DOHH2 (cell line): ENCODE data around the gene PREX1.

Experiments used
- H3F3A ChIP-seq: fragments of 200-600 bp; sonication (generic), shearing (Covaris generic); 2 replicates; pipeline ENCODE4 v1.6.0; 2016; ENCODE audit warnings: antibody characterized with exemption, mild to moderate bottlenecking; ENCODE audit not compliant: control insufficient read depth, insufficient read depth
- H3K27ac ChIP-seq: fragments of 200-600 bp; sonication (generic); 2 replicates; pipeline ENCODE4 v1.5.1; 2014; ENCODE audit warnings: low read depth, mild to moderate bottlenecking, low read length, moderate library complexity
- H3K27me3 ChIP-seq: fragments of 200-600 bp; sonication (generic); 2 replicates; pipeline ENCODE4 v1.6.1; 2014; ENCODE audit warnings: mild to moderate bottlenecking, low read length, mixed read lengths; ENCODE audit not compliant: control insufficient read depth
- H3K36me3 ChIP-seq: fragments of 200-600 bp; sonication (generic); 2 replicates; pipeline ENCODE4 v1.6.1; 2014; ENCODE audit warnings: mild to moderate bottlenecking, low read length, moderate library complexity, mixed read lengths; ENCODE audit not compliant: control insufficient read depth
- H3K4me1 ChIP-seq: fragments of 200-600 bp; sonication (generic); 2 replicates; pipeline ENCODE4 v1.6.1; 2014; ENCODE audit warnings: mild to moderate bottlenecking, low read length, mixed read lengths; ENCODE audit not compliant: control insufficient read depth
- H3K4me2 ChIP-seq: fragments of 200-600 bp; sonication (generic); 2 replicates; pipeline ENCODE4 v1.6.0; 2014; ENCODE audit warnings: mild to moderate bottlenecking, low read length, moderate library complexity
- H3K4me3 ChIP-seq: fragments of 200-600 bp; sonication (generic); 2 replicates; pipeline ENCODE4 v1.5.1; 2014; ENCODE audit warnings: mild to moderate bottlenecking, low read length, mixed read lengths
- H3K79me2 ChIP-seq: fragments of 200-600 bp; sonication (generic); 2 replicates; pipeline ENCODE4 v1.6.1; 2014; ENCODE audit warnings: mild to moderate bottlenecking, low read length, mixed read lengths; ENCODE audit not compliant: control insufficient read depth
- H3K9me2 ChIP-seq: fragments of 200-600 bp; sonication (generic); replicated peaks from 2 replicates; pipeline ENCODE4 v1.6.1; 2014; ENCODE audit warnings: mild to moderate bottlenecking, low read length, mixed read lengths; ENCODE audit not compliant: control insufficient read depth
- H3K9me3 ChIP-seq: fragments of 200-600 bp; sonication (generic); 2 replicates; pipeline ENCODE4 v1.6.1; 2014; ENCODE audit warnings: antibody characterized with exemption, low read length, mixed read lengths; ENCODE audit not compliant: control insufficient read depth, insufficient read depth
- H4K20me1 ChIP-seq: fragments of 200-600 bp; sonication (generic); 2 replicates; pipeline ENCODE4 v1.6.0; 2014; ENCODE audit warnings: low read depth, mild to moderate bottlenecking, antibody characterized with exemption, low read length, moderate library complexity; ENCODE audit not compliant: control insufficient read depth, insufficient read depth
- EZH2phosphoT487 ChIP-seq: fragments of 200-600 bp; sonication (generic); IDR thresholded peaks from 2 replicates; pipeline ENCODE4 v1.6.1; 2017; ENCODE audit warnings: borderline replicate concordance, mild to moderate bottlenecking, antibody characterized with exemption, low read length, moderate library complexity, mixed read lengths
- TF ChIP-seq, protein P1 (sequence below): fragments of 200-600 bp; sonication (generic); IDR thresholded peaks from one replicate; pipeline ENCODE4 v1.5.1; 2014; ENCODE audit warnings: antibody characterized with exemption, mild to moderate bottlenecking, low read depth, low read length; ENCODE audit not compliant: poor library complexity, severe bottlenecking

The PREX1 gene

DNA sequence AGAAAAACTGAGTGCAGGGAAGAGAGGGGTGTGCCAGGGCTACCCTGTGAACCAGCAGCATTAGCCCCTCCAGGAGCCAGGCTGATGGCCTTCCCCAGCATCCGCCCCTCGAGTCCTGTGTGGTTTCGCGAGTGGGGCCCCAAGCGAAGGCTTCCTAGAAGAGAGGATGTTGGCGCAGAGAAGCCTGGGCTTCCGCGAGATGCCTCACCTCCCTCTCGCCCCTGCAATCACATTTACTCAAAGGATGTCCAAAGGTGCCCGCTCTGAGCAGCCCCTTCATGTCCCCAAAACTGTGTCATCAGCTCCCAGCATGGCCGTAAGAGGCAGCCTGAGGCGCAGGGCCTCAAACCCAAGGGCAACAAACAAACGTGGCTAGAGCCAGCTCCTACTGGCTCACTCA lies 111.7 kb downstream of the PREX1 start:
- no peaks in the 10 kb centered on the region for H3K27me3 ChIP-seq
- no peak overlapping the region for H3K27ac ChIP-seq
- no peaks in the 10 kb centered on the region for H4K20me1 ChIP-seq
- H3K4me3 ChIP-seq = no peak overlapping the region
- no peaks in the 10 kb centered on the region for H3F3A ChIP-seq
- H3K79me2 ChIP-seq = no peaks in the 10 kb centered on the region
- H3K9me2 ChIP-seq = no peaks in the 10 kb centered on the region
- no peaks in the 10 kb centered on the region for H3K36me3 ChIP-seq
- peaks cover 46% of the 10 kb centered on the region for H3K4me1 ChIP-seq
- H3K9me3 ChIP-seq = no peaks in the 10 kb centered on the region
- TF ChIP-seq EZH2phosphoT487 = no peak
- TF ChIP-seq, protein P1, sequence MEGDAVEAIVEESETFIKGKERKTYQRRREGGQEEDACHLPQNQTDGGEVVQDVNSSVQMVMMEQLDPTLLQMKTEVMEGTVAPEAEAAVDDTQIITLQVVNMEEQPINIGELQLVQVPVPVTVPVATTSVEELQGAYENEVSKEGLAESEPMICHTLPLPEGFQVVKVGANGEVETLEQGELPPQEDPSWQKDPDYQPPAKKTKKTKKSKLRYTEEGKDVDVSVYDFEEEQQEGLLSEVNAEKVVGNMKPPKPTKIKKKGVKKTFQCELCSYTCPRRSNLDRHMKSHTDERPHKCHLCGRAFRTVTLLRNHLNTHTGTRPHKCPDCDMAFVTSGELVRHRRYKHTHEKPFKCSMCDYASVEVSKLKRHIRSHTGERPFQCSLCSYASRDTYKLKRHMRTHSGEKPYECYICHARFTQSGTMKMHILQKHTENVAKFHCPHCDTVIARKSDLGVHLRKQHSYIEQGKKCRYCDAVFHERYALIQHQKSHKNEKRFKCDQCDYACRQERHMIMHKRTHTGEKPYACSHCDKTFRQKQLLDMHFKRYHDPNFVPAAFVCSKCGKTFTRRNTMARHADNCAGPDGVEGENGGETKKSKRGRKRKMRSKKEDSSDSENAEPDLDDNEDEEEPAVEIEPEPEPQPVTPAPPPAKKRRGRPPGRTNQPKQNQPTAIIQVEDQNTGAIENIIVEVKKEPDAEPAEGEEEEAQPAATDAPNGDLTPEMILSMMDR = no peak
- H3K4me2 ChIP-seq = no peak overlapping the region

DNA sequence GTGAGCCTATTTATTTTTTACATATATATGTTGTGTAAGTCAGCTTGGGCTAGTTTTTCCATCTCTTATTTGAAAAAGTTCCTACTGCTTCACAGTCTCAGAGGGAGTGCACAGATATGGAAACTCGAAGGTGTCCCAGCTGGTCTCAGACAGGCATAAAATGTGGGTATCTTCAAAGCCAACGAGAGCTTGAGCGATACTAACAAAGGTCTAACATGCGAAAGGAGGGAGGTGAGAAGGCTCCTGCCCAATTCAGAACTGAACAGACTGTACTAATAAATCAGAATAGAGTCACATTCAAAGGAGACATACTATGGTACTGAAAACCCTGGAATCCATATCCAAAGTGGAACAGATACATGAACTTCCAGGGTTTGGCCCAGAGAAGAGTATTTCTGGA lies 113.0 kb downstream of the PREX1 start:
- H3K79me2 ChIP-seq = no peaks in the 10 kb centered on the region
- H3K9me3 ChIP-seq = no peaks in the 10 kb centered on the region
- no peaks in the 10 kb centered on the region for H4K20me1 ChIP-seq
- no peak overlapping the region for H3K4me3 ChIP-seq
- no peak overlapping the region for H3K4me2 ChIP-seq
- H3F3A ChIP-seq = no peaks in the 10 kb centered on the region
- H3K27ac ChIP-seq = no peak overlapping the region
- H3K36me3 ChIP-seq = no peaks in the 10 kb centered on the region
- no peaks in the 10 kb centered on the region for H3K9me2 ChIP-seq
- peaks cover 40% of the 10 kb centered on the region for H3K4me1 ChIP-seq
- TF ChIP-seq EZH2phosphoT487 = no peak
- TF ChIP-seq, protein P1 = no peak
- H3K27me3 ChIP-seq = no peaks in the 10 kb centered on the region

DNA sequence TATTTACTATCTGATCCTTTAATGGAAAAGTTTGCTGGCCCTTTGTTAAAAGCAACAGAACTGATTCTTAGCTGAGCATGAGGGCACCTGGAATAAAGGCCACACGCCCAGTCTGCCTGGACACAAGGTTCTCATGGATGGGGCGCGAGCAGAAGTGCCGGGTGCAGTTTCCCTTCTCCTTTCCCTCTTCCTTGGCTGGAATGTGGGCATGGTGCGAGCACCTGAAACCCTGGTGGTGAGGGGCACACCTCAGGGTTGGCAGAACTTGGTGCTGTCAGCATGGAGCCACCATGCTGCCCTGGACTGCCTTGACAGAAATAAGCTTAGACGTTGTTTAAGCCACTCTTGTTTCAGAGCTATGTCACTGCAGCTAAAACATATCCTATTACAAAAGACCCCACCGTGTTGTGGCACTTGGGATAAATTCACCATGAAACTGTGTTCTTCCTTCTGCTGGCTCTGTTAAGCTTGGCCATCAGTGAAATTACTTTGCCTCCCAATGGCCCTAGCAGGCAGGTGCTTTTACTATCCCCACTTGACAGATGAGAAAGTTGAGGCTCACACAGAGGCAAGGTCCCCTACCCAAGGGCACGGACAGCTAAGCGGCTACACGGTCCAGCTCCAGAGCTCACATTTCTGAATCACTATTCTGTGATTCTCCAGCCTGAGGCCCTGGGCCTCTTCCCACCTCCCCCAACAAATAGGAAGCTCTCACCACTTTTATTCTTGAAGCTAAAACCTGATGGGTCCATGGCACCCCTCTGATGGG lies 115.9 kb downstream of the PREX1 start:
- Histone ChIP-seq H3K4me3 (no peak overlapping the region), H3K4me2 (no peak overlapping the region), H4K20me1 (no peaks in the 10 kb centered on the region), H3K36me3 (no peaks in the 10 kb centered on the region), H3K27me3 (no peaks in the 10 kb centered on the region), H3K27ac (no peak overlapping the region), H3K4me1 (peaks cover 12% of the 10 kb centered on the region), H3K9me2 (no peaks in the 10 kb centered on the region), H3K79me2 (no peaks in the 10 kb centered on the region), H3F3A (no peaks in the 10 kb centered on the region), H3K9me3 (no peaks in the 10 kb centered on the region)
- TF ChIP-seq EZH2phosphoT487 = no peak

DNA sequence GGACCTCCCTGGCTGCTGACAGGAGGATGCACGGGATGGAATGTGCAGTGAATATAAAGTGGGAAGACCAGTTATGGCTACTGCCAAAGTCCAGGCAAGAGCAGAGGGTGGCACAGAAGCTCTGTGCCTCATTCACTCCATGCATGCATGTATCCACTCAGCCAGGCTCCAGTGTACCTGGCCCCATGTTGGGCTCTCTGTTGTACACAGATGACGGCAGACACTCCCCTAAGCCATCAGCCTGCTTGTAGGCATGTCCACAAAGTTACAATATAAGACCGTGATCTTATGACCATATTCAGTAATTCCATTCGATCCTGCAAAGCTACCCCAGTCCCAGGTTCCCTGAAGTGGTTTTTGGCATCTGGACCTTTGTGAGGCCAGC lies 116.8 kb downstream of the PREX1 start:
- TF ChIP-seq, protein P1 = no peak
- TF ChIP-seq EZH2phosphoT487 = no peak
- Histone ChIP-seq H3K79me2 (no peaks in the 10 kb centered on the region), H3K9me2 (no peaks in the 10 kb centered on the region), H3K4me2 (no peak overlapping the region), H3K4me3 (no peak overlapping the region), H3K4me1 (peaks cover 6% of the 10 kb centered on the region; the same call in 1 of the 2 replicates), H3K9me3 (no peaks in the 10 kb centered on the region), H3K27ac (no peak overlapping the region), H3K36me3 (no peaks in the 10 kb centered on the region), H4K20me1 (no peaks in the 10 kb centered on the region), H3F3A (no peaks in the 10 kb centered on the region), H3K27me3 (no peaks in the 10 kb centered on the region)
